ENCODE data around the gene WFDC8.

DNA sequence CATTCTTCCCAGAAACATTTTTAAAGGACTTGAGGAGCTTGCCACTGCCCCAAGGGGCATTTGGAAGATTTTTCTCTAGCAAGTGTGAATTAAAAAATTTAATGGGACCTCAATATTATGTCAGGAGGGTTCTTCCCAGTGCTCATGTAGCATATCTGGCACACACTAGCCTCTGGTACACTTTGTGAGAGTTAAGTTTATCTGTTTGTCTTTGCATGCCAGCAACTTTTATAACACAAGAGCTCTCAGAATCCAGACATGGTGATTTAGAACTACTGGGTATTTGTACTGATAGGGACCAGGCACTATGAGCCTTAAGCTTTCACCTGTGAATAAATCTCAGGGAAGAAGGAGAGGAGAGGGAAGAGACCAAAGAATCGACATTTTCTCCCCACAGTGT is 76.5 kb downstream of the WFDC8 start:
- TF ChIP-seq, protein P1, sequence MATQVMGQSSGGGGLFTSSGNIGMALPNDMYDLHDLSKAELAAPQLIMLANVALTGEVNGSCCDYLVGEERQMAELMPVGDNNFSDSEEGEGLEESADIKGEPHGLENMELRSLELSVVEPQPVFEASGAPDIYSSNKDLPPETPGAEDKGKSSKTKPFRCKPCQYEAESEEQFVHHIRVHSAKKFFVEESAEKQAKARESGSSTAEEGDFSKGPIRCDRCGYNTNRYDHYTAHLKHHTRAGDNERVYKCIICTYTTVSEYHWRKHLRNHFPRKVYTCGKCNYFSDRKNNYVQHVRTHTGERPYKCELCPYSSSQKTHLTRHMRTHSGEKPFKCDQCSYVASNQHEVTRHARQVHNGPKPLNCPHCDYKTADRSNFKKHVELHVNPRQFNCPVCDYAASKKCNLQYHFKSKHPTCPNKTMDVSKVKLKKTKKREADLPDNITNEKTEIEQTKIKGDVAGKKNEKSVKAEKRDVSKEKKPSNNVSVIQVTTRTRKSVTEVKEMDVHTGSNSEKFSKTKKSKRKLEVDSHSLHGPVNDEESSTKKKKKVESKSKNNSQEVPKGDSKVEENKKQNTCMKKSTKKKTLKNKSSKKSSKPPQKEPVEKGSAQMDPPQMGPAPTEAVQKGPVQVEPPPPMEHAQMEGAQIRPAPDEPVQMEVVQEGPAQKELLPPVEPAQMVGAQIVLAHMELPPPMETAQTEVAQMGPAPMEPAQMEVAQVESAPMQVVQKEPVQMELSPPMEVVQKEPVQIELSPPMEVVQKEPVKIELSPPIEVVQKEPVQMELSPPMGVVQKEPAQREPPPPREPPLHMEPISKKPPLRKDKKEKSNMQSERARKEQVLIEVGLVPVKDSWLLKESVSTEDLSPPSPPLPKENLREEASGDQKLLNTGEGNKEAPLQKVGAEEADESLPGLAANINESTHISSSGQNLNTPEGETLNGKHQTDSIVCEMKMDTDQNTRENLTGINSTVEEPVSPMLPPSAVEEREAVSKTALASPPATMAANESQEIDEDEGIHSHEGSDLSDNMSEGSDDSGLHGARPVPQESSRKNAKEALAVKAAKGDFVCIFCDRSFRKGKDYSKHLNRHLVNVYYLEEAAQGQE (IDR thresholded peaks at IDR 0.05; ENCODE audit: low read depth, low read length) = no peak
- TF ChIP-seq EP300 (IDR thresholded peaks at IDR 0.05; ENCODE audit: borderline replicate concordance in 1 of 2, low read depth in 1 of 2, low read length in 1 of 2) (no peak), POLR2AphosphoS5 (IDR thresholded peaks at IDR 0.05; ENCODE audit: low read depth, low read length) (no peak)

Measured in SK-N-SH (cell line).